WTC11 (cell line): ENCODE measurements around the gene COBLL1. TPM values are rescaled to one million over a fixed set of nuclear protein-coding genes. Genes with fewer than 3 reads are reported as not detected.

Experiments used
- ATAC-seq: fragments of 200-7000 bp; cut with Tn5 transposase; 2 replicates; pipeline ENCODE4 v1.10.0; 2021; ENCODE audit warnings: mild to moderate bottlenecking, moderate library complexity
- CTCF ChIA-PET: fragments of 300-600 bp; sonication (Branson Sonifier 250); formaldehyde crosslinking; loops from one replicate; lab custom pipeline; 2021; ENCODE audit warnings: antibody characterized with exemption; lab: Charles Lee
- POLR2A ChIA-PET: fragments of 350-600 bp; sonication (Branson Sonifier 250); formaldehyde crosslinking; loops from one replicate; lab custom pipeline; 2021; ENCODE audit warnings: antibody characterized with exemption; lab: Charles Lee
- DNase-seq: peaks from one replicate; pipeline ENCODE4 v3.0.0; 2021; ENCODE audit warnings: low spot score
- H3K27ac Mint-ChIP-seq: 2 replicates; pipeline ENCODE4 v1.8.0; 2021; ENCODE audit warnings: mixed read lengths
- H3K27me3 Mint-ChIP-seq: 2 replicates; pipeline ENCODE4 v1.8.0; 2021; ENCODE audit warnings: low read depth, mild to moderate bottlenecking, moderate library complexity, mixed read lengths
- H3K36me3 Mint-ChIP-seq: 2 replicates; pipeline ENCODE4 v1.8.0; 2021; ENCODE audit warnings: mixed read lengths
- H3K4me1 Mint-ChIP-seq: 2 replicates; pipeline ENCODE4 v1.8.0; 2022; ENCODE audit warnings: mixed read lengths
- H3K4me3 Mint-ChIP-seq: 2 replicates; pipeline ENCODE4 v1.8.0; 2021; ENCODE audit warnings: mild to moderate bottlenecking, moderate library complexity, mixed read lengths
- H3K9me3 Mint-ChIP-seq: 2 replicates; pipeline ENCODE4 v1.8.0; 2021; ENCODE audit warnings: mixed read lengths
- E2F1 ChIP-seq: sonication (generic); formaldehyde crosslinking; IDR thresholded peaks from 2 replicates; pipeline ENCODE4 v1.8.0; 2022; ENCODE audit warnings: mild to moderate bottlenecking, missing genetic modification reagents
- EMX1 ChIP-seq: fragments of 250-450 bp; sonication (Bioruptor Pico); IDR thresholded peaks from 2 replicates; pipeline ENCODE4 v1.8.0; 2021; ENCODE audit warnings: mild to moderate bottlenecking
- HMGA2 ChIP-seq: fragments of 250-450 bp; sonication (Bioruptor Pico); IDR thresholded peaks from 2 replicates; pipeline ENCODE4 v1.4.0; 2021; ENCODE audit warnings: mild to moderate bottlenecking, moderate library complexity
- MLX ChIP-seq: sonication (generic); formaldehyde crosslinking; IDR thresholded peaks from 2 replicates; pipeline ENCODE4 v1.8.1; 2023; ENCODE audit warnings: mild to moderate bottlenecking, missing genetic modification reagents, moderate library complexity
- MXD4 ChIP-seq: fragments of 250-450 bp; sonication (Bioruptor Pico); IDR thresholded peaks from 2 replicates; pipeline ENCODE4 v1.8.0; 2021; ENCODE audit warnings: mild to moderate bottlenecking, moderate library complexity, borderline replicate concordance
- NFATC4 ChIP-seq: fragments of 250-450 bp; sonication (Bioruptor Pico); IDR thresholded peaks from 2 replicates; pipeline ENCODE4 v1.9.0; 2021; ENCODE audit warnings: mild to moderate bottlenecking
- NFE2L1 ChIP-seq: sonication (generic); formaldehyde crosslinking; IDR thresholded peaks from 2 replicates; pipeline ENCODE4 v1.8.1; 2023; ENCODE audit warnings: missing genetic modification reagents
- NFYB ChIP-seq: sonication (generic); formaldehyde crosslinking; conservative IDR thresholded peaks from 2 replicates; pipeline ENCODE4 v1.8.0; 2022; ENCODE audit warnings: low read depth, missing genetic modification reagents
- SMAD3 ChIP-seq: sonication (generic); formaldehyde crosslinking; IDR thresholded peaks from 2 replicates; pipeline ENCODE4 v1.8.0; 2022; ENCODE audit warnings: missing genetic modification reagents, mild to moderate bottlenecking, borderline replicate concordance
- SOX15 ChIP-seq: fragments of 250-450 bp; sonication (Bioruptor Pico); IDR thresholded peaks from 2 replicates; pipeline ENCODE4 v1.9.0; 2021; ENCODE audit warnings: mild to moderate bottlenecking
- TCF7 ChIP-seq: sonication (generic); formaldehyde crosslinking; IDR thresholded peaks from 2 replicates; pipeline ENCODE4 v1.8.0; 2022; ENCODE audit warnings: mild to moderate bottlenecking, low read depth, missing genetic modification reagents, moderate library complexity
- TEAD4 ChIP-seq: sonication (generic); formaldehyde crosslinking; IDR thresholded peaks from 2 replicates; pipeline ENCODE4 v1.8.0; 2022; ENCODE audit warnings: mild to moderate bottlenecking, missing genetic modification reagents
- TP53 ChIP-seq: sonication (generic); formaldehyde crosslinking; IDR thresholded peaks from 2 replicates; pipeline ENCODE4 v1.8.1; 2023; ENCODE audit warnings: mild to moderate bottlenecking, missing genetic modification reagents
- ZNF138 ChIP-seq: sonication (generic); formaldehyde crosslinking; conservative IDR thresholded peaks from 2 replicates; pipeline ENCODE4 v1.8.1; 2022; ENCODE audit warnings: mild to moderate bottlenecking, moderate library complexity, missing genetic modification reagents
- ZNF396 ChIP-seq: fragments of 250-450 bp; sonication (Bioruptor Pico); IDR thresholded peaks from 2 replicates; pipeline ENCODE4 v1.8.0; 2021; ENCODE audit warnings: mild to moderate bottlenecking, moderate library complexity, borderline replicate concordance
- ZNF416 ChIP-seq: fragments of 250-450 bp; sonication (Bioruptor Pico); IDR thresholded peaks from 2 replicates; pipeline ENCODE4 v1.9.0; 2021; ENCODE audit warnings: mild to moderate bottlenecking, inconsistent platforms
- ZNF671 ChIP-seq: fragments of 250-450 bp; sonication (Bioruptor Pico); IDR thresholded peaks from 2 replicates; pipeline ENCODE4 v1.8.0; 2021; ENCODE audit warnings: mild to moderate bottlenecking
- total RNA-seq: library from RNA; stranded (reverse); gene quantifications from 3 replicates; pipeline ENCODE4 v1.2.3, GENCODE V29; 2021
- TF ChIP-seq, protein P1 (sequence below): sonication (generic); formaldehyde crosslinking; IDR thresholded peaks from 2 replicates; pipeline ENCODE4 v1.8.1; 2022; ENCODE audit warnings: low read depth, mild to moderate bottlenecking, moderate library complexity, missing genetic modification reagents, borderline replicate concordance
- TF ChIP-seq, protein P2 (sequence below): sonication (generic); formaldehyde crosslinking; IDR thresholded peaks from 2 replicates; pipeline ENCODE4 v1.8.1; 2022; ENCODE audit warnings: mild to moderate bottlenecking, missing genetic modification reagents, moderate library complexity, borderline replicate concordance
- TF ChIP-seq, protein P3 (sequence below): sonication (generic); formaldehyde crosslinking; IDR thresholded peaks from 2 replicates; pipeline ENCODE4 v1.8.1; 2023; ENCODE audit warnings: mild to moderate bottlenecking, missing genetic modification reagents, moderate library complexity
- TF ChIP-seq, protein P4 (sequence below): fragments of 200-600 bp; IDR thresholded peaks from 2 replicates; pipeline ENCODE4 v1.8.0; 2022; ENCODE audit warnings: antibody characterized with exemption
- TF ChIP-seq, protein P5 (sequence below): fragments of 250-450 bp; sonication (Bioruptor Pico); conservative IDR thresholded peaks from 2 replicates; pipeline ENCODE4 v1.9.0; 2021; ENCODE audit warnings: mild to moderate bottlenecking

COBLL1 gene
- total RNA-seq, 1 experiment from 2014 or later, result 5.8 TPM

DNA sequence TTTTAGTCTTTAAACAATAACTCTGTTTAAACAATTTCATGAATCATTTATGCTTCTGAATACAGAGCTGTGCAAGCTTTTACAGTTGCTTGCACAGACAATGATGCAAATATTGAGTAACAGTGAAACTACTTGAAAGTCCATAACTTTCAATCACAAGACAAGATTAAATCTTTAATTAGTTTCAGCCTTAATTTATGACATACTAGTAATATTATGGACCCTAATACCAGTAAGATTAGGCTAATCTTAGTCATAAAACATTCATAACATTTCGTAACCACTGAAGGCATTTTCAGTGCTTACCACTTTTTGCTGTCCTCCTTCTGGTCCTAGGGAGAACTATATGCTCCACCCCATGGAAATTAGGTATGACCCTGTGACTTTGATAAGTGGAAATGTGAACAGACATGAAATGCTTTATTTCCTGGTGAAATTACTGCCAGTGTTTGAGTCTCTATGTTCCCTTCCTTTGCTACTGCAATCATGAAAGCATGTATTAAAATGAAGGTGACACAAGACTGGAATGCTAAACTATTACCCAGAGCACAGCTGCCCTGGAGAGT is 1.8 kb upstream of the COBLL1 start:
- no peak overlapping the region for H3K27ac Mint-ChIP-seq
- H3K9me3 Mint-ChIP-seq, result no peaks in the 10 kb centered on the region
- ATAC-seq (no peak), DNase-seq (no peak)
- CTCF ChIA-PET, result interaction anchor here (0.7 kb wide), 1 partner anchor 466 kb away, joined by 8 read pairs; no protein-coding TSS in a partner anchor
- H3K27me3 Mint-ChIP-seq, result peaks cover 13% of the 10 kb centered on the region
- peaks cover 18% of the 10 kb centered on the region for H3K4me1 Mint-ChIP-seq
- TF ChIP-seq NFYB (CRISPR knock-in tag) (no peak), ZNF396 (CRISPR knock-in tag) (no peak), E2F1 (CRISPR knock-in tag) (no peak)
- TF ChIP-seq, protein P1, sequence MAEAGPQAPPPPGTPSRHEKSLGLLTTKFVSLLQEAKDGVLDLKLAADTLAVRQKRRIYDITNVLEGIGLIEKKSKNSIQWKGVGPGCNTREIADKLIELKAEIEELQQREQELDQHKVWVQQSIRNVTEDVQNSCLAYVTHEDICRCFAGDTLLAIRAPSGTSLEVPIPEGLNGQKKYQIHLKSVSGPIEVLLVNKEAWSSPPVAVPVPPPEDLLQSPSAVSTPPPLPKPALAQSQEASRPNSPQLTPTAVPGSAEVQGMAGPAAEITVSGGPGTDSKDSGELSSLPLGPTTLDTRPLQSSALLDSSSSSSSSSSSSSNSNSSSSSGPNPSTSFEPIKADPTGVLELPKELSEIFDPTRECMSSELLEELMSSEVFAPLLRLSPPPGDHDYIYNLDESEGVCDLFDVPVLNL (CRISPR knock-in tag), result no peak
- TF ChIP-seq, protein P2, sequence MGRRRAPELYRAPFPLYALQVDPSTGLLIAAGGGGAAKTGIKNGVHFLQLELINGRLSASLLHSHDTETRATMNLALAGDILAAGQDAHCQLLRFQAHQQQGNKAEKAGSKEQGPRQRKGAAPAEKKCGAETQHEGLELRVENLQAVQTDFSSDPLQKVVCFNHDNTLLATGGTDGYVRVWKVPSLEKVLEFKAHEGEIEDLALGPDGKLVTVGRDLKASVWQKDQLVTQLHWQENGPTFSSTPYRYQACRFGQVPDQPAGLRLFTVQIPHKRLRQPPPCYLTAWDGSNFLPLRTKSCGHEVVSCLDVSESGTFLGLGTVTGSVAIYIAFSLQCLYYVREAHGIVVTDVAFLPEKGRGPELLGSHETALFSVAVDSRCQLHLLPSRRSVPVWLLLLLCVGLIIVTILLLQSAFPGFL (CRISPR knock-in tag), result no peak
- TF ChIP-seq, all 79 proteins: peak for 0
- Mint-ChIP-seq H3K36me3 (no peaks in the 10 kb centered on the region), H3K4me3 (peak overlapping the region; percentile 8; the same call in 1 of the 2 replicates)
- POLR2A ChIA-PET, result interaction anchor here (0.6 kb wide), 1 partner anchor 303 kb away, joined by 3 read pairs; no protein-coding TSS in a partner anchor

- DNase-seq, result no peak
- Mint-ChIP-seq H3K27me3 (peaks cover 13% of the 10 kb centered on the region), H3K4me3 (peak overlapping the region; percentile 79), H3K4me1 (peaks cover 18% of the 10 kb centered on the region), H3K36me3 (no peaks in the 10 kb centered on the region), H3K9me3 (no peaks in the 10 kb centered on the region), H3K27ac (no peak overlapping the region)
- TF ChIP-seq NFE2L1 (CRISPR knock-in tag) (no peak), EMX1 (no peak), ZNF671 (CRISPR knock-in tag) (no peak), TP53 (no peak), ZNF416 (CRISPR knock-in tag) (no peak), MXD4 (CRISPR knock-in tag) (no peak), SMAD3 (CRISPR knock-in tag) (no peak), MLX (CRISPR knock-in tag) (no peak), ZNF138 (no peak), SOX15 (CRISPR knock-in tag) (no peak), HMGA2 (no peak), TCF7 (CRISPR knock-in tag) (no peak), NFATC4 (no peak), TEAD4 (CRISPR knock-in tag) (no peak)
- TF ChIP-seq, protein P3, sequence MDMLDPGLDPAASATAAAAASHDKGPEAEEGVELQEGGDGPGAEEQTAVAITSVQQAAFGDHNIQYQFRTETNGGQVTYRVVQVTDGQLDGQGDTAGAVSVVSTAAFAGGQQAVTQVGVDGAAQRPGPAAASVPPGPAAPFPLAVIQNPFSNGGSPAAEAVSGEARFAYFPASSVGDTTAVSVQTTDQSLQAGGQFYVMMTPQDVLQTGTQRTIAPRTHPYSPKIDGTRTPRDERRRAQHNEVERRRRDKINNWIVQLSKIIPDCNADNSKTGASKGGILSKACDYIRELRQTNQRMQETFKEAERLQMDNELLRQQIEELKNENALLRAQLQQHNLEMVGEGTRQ (CRISPR knock-in tag), result no peak
- TF ChIP-seq, protein P4, sequence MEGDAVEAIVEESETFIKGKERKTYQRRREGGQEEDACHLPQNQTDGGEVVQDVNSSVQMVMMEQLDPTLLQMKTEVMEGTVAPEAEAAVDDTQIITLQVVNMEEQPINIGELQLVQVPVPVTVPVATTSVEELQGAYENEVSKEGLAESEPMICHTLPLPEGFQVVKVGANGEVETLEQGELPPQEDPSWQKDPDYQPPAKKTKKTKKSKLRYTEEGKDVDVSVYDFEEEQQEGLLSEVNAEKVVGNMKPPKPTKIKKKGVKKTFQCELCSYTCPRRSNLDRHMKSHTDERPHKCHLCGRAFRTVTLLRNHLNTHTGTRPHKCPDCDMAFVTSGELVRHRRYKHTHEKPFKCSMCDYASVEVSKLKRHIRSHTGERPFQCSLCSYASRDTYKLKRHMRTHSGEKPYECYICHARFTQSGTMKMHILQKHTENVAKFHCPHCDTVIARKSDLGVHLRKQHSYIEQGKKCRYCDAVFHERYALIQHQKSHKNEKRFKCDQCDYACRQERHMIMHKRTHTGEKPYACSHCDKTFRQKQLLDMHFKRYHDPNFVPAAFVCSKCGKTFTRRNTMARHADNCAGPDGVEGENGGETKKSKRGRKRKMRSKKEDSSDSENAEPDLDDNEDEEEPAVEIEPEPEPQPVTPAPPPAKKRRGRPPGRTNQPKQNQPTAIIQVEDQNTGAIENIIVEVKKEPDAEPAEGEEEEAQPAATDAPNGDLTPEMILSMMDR, result no peak
- TF ChIP-seq, protein P5, sequence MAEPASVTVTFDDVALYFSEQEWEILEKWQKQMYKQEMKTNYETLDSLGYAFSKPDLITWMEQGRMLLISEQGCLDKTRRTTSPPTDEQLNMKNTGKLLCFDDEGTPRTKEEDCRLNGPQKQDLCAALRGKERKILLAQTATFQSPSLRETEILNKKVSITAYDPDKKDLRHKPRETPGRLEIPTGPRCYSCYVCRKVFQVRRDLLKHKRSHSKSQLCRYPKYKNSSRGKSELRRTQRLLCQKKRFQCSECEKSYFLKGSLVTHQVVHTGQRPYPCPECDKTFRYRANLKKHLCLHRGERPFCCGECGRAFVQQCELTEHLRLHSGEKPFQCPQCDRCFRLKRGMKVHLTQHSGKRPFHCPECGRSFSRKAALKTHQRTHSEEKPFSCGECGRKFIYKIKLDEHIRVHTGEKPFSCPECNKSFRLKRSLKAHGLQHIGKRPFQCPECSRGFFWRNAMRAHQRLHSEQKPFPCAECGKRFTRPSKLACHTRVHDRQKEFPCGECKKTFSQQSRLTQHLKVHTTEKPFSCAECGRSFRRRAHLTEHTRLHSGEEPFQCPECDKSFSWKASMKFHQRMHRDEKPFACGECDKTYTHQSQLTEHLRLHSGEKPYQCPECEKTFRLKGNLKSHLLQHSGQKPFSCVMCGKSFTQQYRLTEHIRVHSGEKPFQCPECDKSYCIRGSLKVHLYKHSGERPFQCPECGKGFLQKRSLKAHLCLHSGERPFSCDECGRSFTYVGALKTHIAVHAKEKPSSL (CRISPR knock-in tag), result no peak
- ATAC-seq, result no peak
- ChIA-PET POLR2A (interaction anchor here (0.6 to 1.2 kb wide), 2 partner anchors 17 to 221 kb away, joined by 3 to 4 read pairs; partner anchors contain the start of gene GRB14), CTCF (interaction anchor here (0.6 to 2.3 kb wide), 25 partner anchors 9 to 685 kb away, joined by 3 to 11 read pairs (median 4); no protein-coding TSS in a partner anchor)
Observed at GRCh38 chr2:164842624-164842966, 972 bp upstream of the COBLL1 start.
